ENCODE results near the gene BUB1. TPM values are rescaled to one million over a fixed set of nuclear protein-coding genes. Genes with fewer than 3 reads are reported as not detected.
"Not testable (repeated sequence)": the region's sequence is repeated elsewhere in the genome, so short reads cannot be mapped to it uniquely, and the experiment has no call there.

The BUB1 gene
- total and polyA plus RNA-seq, 7 donors: 0.06 to 0.69 (median 0.17) TPM

GRCh38 chr2:110708455-110708854 lies 30.6 kb upstream of the BUB1 start:
- no peak overlapping the region for H3K27ac ChIP-seq
- DNase-seq: no peak
- ATAC-seq: no peak
- H3K36me3 ChIP-seq (ENCODE audit: insufficient read depth in 1 of 2, low read depth in 1 of 2): no peaks in the 10 kb centered on the region
- H3K27me3 ChIP-seq (ENCODE audit: insufficient read depth in 3 of 3, low read length in 2 of 3): no peaks in the 10 kb centered on the region
- WGBS, 3 donors: 26 to 32% (median 29%) methylated on average over 1 of the region's 1 CpG
- no peaks in the 10 kb centered on the region for H3K4me1 ChIP-seq
- intact Hi-C loops (cut with DNase I): no loop called here
- no peaks in the 10 kb centered on the region for H3K9me3 ChIP-seq
- no peak overlapping the region for H3K4me3 ChIP-seq
- TF ChIP-seq CTCF (IDR thresholded peaks at IDR 0.05): no peak

DNA sequence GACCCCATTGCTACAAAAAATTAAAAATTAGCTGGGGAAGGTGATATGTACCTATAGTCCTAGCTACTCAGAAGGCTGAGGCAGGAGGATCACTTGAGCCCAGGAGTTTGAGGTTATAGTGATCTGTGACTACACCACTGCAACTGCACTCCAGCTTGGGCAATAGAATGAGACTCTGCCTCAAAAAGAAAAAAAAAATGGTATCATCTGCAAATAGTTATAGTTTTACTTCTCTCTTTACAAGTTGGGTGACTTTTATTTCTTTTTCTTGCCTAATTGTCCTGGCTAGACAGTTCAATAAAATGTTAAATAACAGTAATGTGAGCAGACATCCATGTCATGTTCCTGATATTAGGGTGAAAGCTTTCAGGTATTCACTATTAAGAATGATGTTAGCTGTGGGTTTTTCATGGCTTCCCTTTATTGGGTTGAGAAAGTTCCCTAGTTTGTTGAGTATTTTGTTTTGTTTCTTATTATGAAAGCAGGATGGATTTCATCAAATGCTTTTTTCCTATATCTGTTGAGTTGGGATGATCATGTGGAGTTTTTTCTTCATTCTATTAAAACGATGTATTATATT lies 29.6 kb upstream of the BUB1 start:
- Histone ChIP-seq H3K9me3 (no peaks in the 10 kb centered on the region), H3K27ac (no peak overlapping the region), H3K27me3 (ENCODE audit: insufficient read depth in 3 of 3, low read length in 2 of 3) (peaks cover 0 to 2% (median 0%) of the 10 kb centered on the region in 3 donors), H3K36me3 (ENCODE audit: insufficient read depth in 1 of 2, low read depth in 1 of 2) (no peaks in the 10 kb centered on the region), H3K4me3 (no peak overlapping the region), H3K4me1 (no peaks in the 10 kb centered on the region)
- no peak for ATAC-seq
- TF ChIP-seq CTCF (IDR thresholded peaks at IDR 0.05): no peak
- no peak for DNase-seq
- intact Hi-C loops (cut with DNase I): no loop called here
- WGBS, 3 donors: 65 to 73% (median 70%) methylated on average over 1 of the region's 1 CpG

DNA sequence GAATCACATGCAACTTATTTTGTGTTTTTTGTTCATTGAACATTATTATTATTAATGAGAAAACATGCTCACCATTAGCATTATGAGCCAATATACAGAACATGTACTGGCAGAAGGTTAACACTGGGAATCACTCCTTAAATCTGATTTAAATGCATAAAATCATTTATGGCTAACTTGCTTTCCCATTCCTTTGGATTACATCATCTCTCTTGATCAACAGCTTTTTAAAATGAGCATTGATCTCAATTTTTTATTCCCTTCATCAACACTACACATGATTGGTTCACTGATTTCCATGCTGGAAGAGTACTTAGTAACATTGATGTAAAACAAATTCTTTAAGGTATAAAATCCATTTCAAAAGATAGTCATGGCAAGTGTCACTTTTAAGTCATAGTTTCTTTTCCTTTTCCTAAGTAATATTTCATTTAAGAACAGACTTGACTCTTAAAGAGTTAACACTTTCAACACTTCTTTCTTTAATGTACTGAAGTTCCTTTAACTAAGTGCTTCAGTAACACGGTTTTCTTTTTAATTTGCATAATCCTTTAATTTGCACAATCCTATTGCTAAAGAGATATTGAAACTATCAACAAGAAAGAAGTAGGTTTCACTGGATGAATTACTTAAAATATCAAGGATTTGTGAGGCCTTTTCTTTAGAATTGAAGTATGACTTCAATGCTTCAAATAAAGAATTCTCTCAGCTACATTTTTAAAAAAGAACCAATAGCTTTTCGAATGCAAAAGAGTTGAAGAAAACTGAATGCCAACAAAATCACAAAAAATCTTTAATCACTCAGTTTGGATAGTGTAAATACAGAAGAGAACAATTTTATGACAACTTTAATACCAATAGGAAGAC lies 24.9 kb upstream of the BUB1 start:
- Histone ChIP-seq H3K27me3 (ENCODE audit: insufficient read depth in 3 of 3, low read length in 2 of 3) (peaks cover 0 to 2% (median 0%) of the 10 kb centered on the region in 3 donors), H3K27ac (no peak overlapping the region), H3K36me3 (ENCODE audit: insufficient read depth in 1 of 2, low read depth in 1 of 2) (no peaks in the 10 kb centered on the region), H3K4me3 (no peak overlapping the region), H3K9me3 (no peaks in the 10 kb centered on the region), H3K4me1 (no peaks in the 10 kb centered on the region)
- DNase-seq (no peak), ATAC-seq (no peak)
- no peak for TF ChIP-seq CTCF (IDR thresholded peaks at IDR 0.05)
- intact Hi-C loops (cut with DNase I): no loop called here
- WGBS, 3 donors: 46 to 50% (median 49%) methylated on average over 2 of the region's 2 CpGs

GRCh38 chr2:110698253-110698652 lies 20.4 kb upstream of the BUB1 start:
- H3K27me3 ChIP-seq (ENCODE audit: insufficient read depth in 3 of 3, low read length in 2 of 3); H3K27ac ChIP-seq; ATAC-seq; H3K4me1 ChIP-seq; DNase-seq; H3K4me3 ChIP-seq; H3K36me3 ChIP-seq (ENCODE audit: insufficient read depth in 1 of 2, low read depth in 1 of 2); intact Hi-C loops (cut with DNase I); H3K9me3 ChIP-seq: not testable (repeated sequence)
- WGBS, 3 donors: no CpG with 5 or more reads among the region's 6 CpGs

DNA sequence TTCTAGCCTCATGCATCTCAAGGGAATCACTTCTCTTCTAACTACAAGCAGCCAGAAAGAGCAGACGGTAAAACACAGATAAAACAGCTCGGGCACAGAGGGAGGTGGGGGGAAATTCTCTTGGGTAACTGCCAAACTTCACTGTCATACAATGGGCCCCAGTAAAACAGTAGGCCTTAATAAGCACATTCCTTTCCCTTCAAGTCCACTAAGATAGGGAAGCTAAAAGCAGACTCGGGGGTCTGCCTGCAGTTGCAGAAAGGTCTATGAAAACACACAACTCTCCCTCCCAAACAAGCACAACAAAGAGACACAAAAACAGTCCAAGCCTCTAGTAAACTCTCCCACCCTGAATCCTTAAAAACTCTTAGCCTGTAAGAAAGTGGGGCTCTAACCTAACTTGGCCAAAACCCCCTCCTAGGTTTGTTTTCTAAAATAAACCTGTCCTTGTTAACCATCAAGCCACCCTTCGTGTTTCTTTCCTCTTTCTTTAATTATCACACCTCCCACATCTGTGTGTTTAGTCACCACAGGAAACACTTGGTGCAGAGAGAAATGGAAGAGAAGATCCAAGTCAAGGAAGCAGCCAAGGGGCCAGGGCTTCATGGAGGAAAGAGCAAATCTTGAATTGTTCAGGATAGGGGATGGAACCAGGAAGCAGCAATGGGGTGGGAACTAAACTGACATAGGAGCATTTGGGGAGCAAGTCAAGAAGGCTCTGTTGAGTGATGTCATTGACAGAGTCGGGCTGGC lies 17.5 kb upstream of the BUB1 start:
- H3K27me3 ChIP-seq (ENCODE audit: insufficient read depth in 3 of 3, low read length in 2 of 3); DNase-seq; ATAC-seq; intact Hi-C loops (cut with DNase I); H3K9me3 ChIP-seq; H3K36me3 ChIP-seq (ENCODE audit: insufficient read depth in 1 of 2, low read depth in 1 of 2); H3K4me3 ChIP-seq; H3K27ac ChIP-seq; H3K4me1 ChIP-seq: not testable (repeated sequence)
- 33 to 47% (median 43%) methylated on average over 4 to 5 of the region's 5 CpGs for WGBS, 3 donors

All from psoas muscle (tissue), 8 donors.